T47D (cell line): ENCODE measurements around the gene TNS4.

Experiments used
- DNase-seq, 2 experiments: peaks; one replicate each; pipeline versions ENCODE4 v3.0.0 to v3.0.0-alpha.2; 2011 to 2012; ENCODE audit warnings: low read depth in 1 of 2, low spot score in 1 of 2
- JUND ChIP-seq: IDR thresholded peaks from 2 replicates; pipeline ENCODE4 v1.6.1; 2012; ENCODE audit warnings: low read depth
- in situ Hi-C: cut with HindIII; loops from 2 replicates; pipeline ENCODE4 v1.10.0; 2016; ENCODE audit warnings: low sequenced_read_pairs, low pct_unique_long_range_greater_than_20kb

TNS4 gene

GRCh38 chr17:40457369-40457768, 44.1 kb downstream of the TNS4 start:
- TF ChIP-seq JUND: no peak
- in situ Hi-C loops: no loop called here
- peak in 1 of 2 experiments; percentile 10 for DNase-seq

GRCh38 chr17:40456396-40456951, 44.9 kb downstream of the TNS4 start:
- in situ Hi-C loops: no loop called here
- DNase-seq: no peak
- no peak for TF ChIP-seq JUND

DNA sequence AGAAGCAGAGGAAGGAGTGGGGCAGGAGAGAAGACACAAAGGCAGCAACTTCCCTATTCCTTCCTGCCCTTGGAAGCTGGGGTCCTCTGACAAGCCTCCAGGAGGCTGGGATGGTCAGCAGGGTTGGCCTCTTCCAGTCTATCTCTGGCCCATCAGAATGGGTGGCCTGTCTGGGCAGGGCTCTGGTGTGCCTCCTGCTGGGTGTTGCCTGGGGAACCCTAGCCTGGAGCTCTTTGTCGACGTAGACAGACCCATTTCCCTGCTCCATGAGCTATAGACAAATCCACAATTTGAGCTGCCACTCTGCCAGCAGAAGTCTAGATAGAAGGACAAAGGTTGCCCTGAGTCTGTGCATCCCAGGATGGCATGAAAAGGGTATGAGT, 46.8 kb downstream of the TNS4 start:
- in situ Hi-C loops: no loop called here
- no peak for TF ChIP-seq JUND
- DNase-seq: no peak

DNA sequence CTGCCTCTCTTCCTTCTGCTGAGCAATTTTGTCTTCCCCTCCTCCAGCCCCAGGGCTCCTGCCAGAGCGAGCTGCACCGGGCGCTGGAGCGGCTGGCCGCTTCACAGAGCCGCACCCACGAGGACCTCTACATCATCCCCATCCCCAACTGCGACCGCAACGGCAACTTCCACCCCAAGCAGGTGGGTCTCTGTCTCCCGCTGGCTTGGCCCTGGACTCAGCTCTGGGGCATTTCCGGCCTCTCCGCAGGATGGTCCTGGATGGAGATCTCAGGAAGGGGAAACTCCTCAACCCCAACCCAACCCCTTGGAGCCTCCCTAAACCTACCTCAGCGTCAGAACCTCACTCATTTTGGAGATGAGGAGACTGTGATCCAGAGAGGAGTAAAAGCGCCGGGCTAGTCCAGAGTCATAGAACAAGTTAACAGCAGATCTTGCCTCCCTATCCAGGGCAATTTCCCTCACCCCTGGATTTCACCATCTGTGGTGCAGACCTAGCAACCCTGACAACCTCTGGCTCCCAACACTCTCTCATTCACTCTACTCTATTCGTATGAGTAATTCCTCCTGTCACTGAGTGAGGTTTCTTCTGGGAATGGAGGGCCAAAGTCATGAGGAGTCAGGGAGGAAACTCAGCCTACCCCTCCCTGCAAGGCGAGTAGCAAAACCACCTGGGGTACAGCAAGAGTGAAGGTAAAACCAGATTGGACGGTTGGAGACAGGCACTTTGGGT, 47.4 kb downstream of the TNS4 start:
- no peak for DNase-seq

GRCh38 chr17:40452921-40453378, 48.5 kb downstream of the TNS4 start:
- TF ChIP-seq JUND: no peak
- no peak for DNase-seq
- in situ Hi-C loops: no loop called here

More for the DNA sequence above, 47.4 kb downstream of the TNS4 start:
- no peak for TF ChIP-seq JUND
- in situ Hi-C loops: no loop called here

GRCh38 chr17:40452216-40452787, 49.1 kb downstream of the TNS4 start:
- no peak for TF ChIP-seq JUND
- DNase-seq: no peak

GRCh38 chr17:40451420-40451819, 50.0 kb downstream of the TNS4 start:
- DNase-seq: no peak

More at GRCh38 chr17:40452216-40452787, 49.1 kb downstream of the TNS4 start:
- in situ Hi-C loops: no loop called here

GRCh38 chr17:40450175-40450574, 51.2 kb downstream of the TNS4 start:
- in situ Hi-C loops: no loop called here
- peak in 1 of 2 experiments; percentile 85 for DNase-seq
- no peak for TF ChIP-seq JUND

More at GRCh38 chr17:40451420-40451819, 50.0 kb downstream of the TNS4 start:
- TF ChIP-seq JUND: no peak
- in situ Hi-C loops: no loop called here

- in situ Hi-C loops: no loop called here
- no peak; the same call in 1 of the 2 replicates for TF ChIP-seq JUND
- peak in 1 of 2 experiments; percentile 98 for DNase-seq
Observed at GRCh38 chr17:40448639-40449261, 52.7 kb downstream of the TNS4 start.

DNA sequence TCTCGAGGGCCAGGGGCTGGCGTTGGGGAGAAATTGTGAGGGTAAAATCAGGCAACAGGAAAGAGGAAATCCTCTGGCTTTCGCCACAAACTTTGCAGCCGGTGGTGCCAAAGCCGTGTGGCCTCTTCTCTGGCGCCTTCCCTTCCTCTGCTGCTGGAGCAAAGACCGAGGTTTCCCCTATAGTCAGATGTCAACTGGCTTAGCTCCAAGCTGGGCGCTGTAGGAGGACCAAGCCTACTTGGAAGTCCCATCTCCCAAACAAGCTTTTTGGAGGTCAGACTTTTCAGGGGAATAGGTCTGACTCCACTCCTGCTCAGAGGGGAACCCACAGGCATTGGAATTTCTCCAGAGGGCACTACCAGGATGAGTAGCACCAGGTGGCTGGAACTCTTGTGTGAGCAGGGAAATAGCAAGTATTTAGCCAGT, 53.2 kb downstream of the TNS4 start:
- TF ChIP-seq JUND: no peak
- in situ Hi-C loops: no loop called here
- DNase-seq: no peak

GRCh38 chr17:40447806-40448205, 53.6 kb downstream of the TNS4 start:
- in situ Hi-C loops: no loop called here
- DNase-seq: no peak
- TF ChIP-seq JUND: no peak

- peak in 1 of 2 experiments; percentile 80 for DNase-seq
- in situ Hi-C loops: no loop called here
- no peak for TF ChIP-seq JUND
Observed at GRCh38 chr17:40447148-40447644, 54.2 kb downstream of the TNS4 start.
